ENCODE data around the gene POGK.

The POGK gene

GRCh38 chr1:166903232-166903631, 64.0 kb downstream of the POGK start:
- no peak for DNase-seq (ENCODE audit: low spot score)

- DNase-seq (ENCODE audit: low spot score): no peak
Measured at GRCh38 chr1:166905136-166905535, 65.9 kb downstream of the POGK start.

- DNase-seq (ENCODE audit: low spot score): peak; percentile 44
Measured at GRCh38 chr1:166905900-166906299, 66.6 kb downstream of the POGK start.
